Ishikawa (cell line): ENCODE data around the gene WWOX.

Experiments used
- FOXM1 ChIP-seq: IDR thresholded peaks from 2 replicates; pipeline ENCODE4 v1.6.1; 2012; ENCODE audit warnings: low read depth, borderline replicate concordance
- RAD21 ChIP-seq: IDR thresholded peaks from 2 replicates; pipeline ENCODE4 v1.6.1; 2012; ENCODE audit warnings: low read depth
- YY1 ChIP-seq: IDR thresholded peaks from 2 replicates; pipeline ENCODE4 v1.6.1; 2012; ENCODE audit warnings: low read depth

GRCh38 chr16:78689536-78689935 is 590.1 kb downstream of the WWOX start:
- no peak for TF ChIP-seq FOXM1
- TF ChIP-seq YY1: no peak
- no peak for TF ChIP-seq RAD21
